Stimulated activated CD4-positive, alpha-beta T cell treated with anti-CD3 and anti-CD28 coated beads, Interleukin-2, amount 100 ng/mL, for 4 hours (primary cell): ENCODE data around the gene TPRKB.
"Not testable (repeated sequence)": the region's sequence is repeated elsewhere in the genome, so short reads cannot be mapped to it uniquely, and the experiment has no call there.

Source experiments
- DNase-seq: peaks from one replicate; pipeline ENCODE4 v3.0.0-alpha.2; 2020; ENCODE audit warnings: low read depth

TPRKB gene

DNA sequence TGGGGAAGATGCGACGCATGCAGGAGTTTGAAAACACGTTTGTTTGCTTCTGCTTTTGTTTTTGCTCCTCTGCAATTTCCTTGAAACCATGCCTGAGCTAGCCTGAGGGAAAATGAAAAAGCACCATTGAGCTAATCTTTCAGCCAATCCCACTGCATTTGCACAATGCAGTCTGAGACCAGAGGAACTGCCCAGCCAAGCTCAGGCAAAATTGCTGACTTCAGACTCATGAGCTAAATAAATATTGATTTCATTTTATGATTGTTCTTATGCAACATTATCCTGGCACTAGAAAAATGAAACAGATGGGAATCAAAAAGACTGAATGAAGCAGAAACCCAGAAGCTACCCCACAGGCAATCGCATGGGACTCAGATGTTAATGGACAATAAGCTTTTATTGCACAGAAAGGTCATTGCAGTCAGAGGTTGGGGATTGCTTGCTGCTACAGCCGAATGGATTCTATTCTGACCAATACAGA is 37.0 kb downstream of the TPRKB start:
- no peak for DNase-seq

DNA sequence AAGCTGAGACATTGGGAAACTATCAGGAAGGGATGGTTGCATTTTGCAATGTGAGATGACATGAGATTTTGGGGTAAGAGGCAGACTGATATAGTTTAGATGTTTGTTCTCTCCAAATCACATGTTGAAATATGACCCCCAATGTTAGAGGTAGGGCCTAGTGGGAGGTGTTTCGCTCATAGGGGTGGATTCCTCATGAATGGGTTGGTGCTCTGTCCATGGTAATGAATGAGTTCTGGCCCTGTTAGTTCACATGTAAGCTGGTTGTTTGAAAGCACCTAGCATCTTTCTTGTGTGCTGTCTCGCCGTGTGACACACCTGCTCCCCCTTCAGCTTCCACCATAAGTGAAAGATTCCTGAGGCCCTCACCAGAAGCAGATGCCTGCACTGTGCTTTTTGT is 37.7 kb downstream of the TPRKB start:
- DNase-seq: no peak

DNA sequence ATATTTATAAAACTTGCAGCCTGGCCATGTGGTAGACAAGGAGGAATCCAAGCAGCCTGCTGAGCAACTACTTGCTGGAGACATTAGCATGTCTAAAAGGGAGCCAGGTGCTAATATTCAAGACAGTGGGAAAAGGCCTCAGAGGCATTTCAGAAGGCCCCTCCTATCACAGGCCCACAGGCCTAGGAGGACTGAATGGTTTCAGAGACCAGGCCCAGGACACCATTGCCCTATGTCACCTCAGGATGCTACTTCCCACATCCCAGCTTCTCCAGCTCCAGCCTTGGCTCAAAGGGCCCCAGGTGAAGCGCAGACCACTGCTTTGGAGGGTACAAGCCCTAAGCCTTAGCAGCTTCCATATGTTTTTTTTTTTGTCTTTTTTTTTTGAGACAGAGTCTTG is 39.0 kb downstream of the TPRKB start:
- no peak for DNase-seq

DNA sequence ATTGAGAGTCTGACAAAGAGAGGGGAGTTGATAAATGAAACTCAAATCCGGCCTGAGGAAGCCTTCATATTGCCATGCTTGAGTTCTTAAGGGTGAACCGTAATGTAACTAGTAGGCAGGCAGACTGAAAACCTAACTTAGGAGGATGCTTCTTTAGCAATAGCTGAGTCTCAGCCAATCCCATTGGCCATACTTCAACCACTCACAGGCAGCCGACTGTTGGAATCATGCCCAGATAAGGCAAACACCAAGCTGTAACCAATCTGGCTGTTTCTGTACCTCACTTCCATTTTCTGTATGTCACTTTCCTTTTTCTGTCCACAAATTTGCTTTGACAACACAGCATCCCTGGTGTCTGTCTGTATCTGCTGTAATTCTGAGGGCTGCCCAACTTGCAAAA is 39.5 kb downstream of the TPRKB start:
- no peak for DNase-seq

DNA sequence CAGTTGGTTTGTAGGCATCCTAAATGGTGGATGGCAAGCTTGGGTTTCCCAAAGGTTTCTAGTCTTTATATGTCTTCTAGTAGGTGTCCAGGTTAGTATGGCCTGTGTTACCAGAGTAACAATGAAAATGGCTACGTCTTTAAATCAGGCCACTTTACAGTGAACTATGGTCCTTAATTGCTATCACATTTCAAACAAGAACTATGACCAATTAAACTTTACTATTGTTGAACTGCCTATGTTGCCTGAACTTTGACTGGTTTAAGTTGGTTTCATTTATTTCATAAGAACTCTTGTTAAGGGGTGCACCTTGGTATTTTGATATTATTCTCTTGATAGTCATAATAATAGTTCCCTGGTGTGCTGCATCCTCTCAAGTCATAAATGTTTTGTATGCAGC is 40.2 kb downstream of the TPRKB start:
- not testable (repeated sequence) for DNase-seq

DNA sequence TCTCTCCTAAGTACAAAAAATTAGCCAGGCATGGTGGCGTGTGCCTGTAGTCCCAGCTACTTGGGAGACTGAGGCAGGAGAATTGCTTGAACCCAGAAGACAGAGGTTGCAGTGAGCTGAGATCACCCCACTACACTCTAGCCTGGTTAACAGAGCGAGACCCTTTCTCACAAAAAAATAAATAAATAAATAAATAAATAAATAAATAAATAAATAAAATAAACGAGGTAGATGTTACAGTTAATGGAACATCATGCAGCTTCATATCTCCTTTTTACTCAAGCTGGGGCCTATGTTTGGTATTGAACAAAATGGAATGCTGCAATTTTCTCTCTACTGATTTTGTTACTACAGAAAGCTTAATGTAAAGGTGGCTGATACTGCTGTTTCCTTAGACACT is 40.6 kb downstream of the TPRKB start:
- DNase-seq: not testable (repeated sequence)

DNA sequence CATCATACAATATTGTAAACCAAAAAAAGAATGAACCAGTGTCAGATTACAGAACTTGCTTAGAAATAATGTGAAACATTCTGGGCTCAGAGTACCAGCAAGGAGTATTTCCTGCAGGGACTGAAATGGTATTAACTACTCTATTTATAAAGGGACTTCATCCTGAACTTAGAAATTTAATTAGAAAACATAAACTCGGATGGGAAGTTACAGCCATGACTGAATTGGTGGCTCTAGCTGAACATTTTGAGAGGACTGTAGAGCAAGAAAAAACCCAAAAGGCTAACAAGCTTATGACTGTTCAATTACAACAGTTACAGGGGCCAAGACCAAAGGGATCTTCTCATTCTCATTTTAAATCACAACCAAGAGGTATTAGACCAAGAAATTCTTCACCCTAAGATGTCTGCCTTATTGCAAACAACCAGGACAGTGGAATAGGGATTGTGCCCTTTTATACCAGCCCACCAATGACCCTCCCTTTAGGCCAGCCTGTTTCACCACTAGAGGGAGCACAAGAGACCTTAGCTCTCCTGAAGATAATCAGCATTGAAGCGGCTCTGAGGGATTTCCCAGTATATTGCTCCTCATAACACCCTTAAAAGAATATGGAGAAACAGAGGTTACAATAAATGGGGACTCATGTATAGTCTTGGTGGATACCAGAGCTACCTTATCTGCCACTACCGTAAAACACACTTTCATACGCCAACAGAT is 46.6 kb downstream of the TPRKB start:
- not testable (repeated sequence) for DNase-seq

DNA sequence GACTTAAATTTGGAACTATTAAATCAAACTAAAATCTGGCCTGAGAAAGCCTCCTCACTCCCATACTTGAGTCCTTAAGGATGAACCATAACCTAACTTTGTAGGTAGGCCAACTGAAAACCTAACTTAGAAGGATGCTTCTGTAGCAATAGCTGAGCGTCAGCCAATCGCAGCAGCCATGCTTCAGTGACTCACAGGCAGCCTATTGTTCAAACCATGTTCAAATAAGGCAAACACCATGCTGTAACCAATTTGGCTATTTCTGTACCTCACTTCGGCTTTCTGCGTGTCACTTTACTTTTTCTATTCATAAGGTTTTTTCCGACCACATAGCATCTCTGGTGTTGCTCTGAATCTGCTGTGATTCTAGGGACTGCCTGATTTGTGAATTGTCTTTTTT is 48.7 kb downstream of the TPRKB start:
- not testable (repeated sequence) for DNase-seq

DNA sequence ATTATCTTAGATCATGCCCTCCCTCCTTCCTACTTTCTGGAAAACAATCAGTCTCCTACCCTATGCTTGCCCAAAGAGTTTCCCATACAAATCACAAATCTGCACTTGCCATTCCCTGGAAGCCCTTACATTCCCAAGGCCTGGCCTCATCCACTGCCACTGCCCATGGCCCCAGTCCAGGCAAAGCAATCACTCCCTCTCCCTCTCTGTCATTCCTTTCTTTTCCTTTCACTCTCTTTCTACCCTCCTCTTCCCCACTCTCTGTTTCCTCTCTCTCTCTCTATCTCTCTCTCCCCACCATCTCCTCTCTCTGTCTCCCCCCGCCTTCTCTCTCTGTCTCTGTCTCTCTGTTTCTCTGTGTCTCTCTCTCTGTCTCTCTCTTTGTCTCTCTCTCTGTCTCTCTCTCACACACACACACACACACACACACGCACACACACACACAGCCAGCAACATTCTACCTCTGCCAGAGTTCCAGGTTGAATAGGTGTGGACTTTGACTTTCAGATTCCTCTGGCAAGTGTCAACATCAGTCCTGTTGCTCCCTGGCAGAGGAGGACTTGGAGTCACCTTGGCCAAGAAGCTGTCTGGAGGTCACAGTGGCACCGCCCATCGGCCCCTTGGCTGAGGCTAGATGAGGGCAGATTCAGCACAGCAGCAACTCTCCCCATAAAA is 51.2 kb downstream of the TPRKB start:
- DNase-seq: no peak

DNA sequence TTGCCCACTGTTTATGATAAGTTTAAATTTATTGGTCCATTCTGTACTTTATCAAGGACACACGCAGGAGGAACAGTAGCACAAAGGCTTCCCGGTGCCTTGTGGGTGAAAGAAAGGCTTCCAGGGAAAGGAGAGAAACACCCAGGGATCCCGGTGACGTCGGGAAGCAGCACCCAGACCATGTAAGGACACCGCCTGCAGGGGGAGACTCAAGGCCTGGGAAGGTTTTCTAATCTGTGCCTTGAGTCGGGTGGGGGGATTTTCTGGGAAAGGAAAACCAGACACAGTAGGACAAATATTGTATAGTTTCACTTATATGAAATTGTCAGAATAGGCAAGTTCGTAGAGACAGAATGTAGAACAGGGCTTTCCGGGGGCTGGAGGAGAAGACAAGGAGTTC is 52.2 kb downstream of the TPRKB start:
- DNase-seq: not testable (repeated sequence)

DNA sequence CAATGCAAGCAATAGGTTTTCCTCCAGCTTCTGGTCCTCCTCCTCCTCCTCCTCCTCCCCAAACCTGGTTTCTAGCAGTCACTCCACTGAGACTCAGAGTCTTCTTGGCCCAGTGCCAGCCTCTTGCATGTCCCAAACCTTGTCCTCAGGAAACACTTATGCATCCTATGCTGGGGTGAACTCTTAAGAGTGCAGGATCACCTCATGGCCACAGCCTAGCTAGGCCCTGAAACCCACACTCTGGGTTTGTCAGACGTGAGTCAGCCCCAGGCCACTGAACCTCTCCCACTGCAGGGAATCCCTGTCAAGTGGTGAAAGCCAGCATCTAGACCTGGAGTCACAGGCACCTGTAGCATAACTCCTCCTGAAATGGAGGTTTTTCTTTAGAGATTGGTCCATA is 52.8 kb downstream of the TPRKB start:
- DNase-seq: not testable (repeated sequence)

DNA sequence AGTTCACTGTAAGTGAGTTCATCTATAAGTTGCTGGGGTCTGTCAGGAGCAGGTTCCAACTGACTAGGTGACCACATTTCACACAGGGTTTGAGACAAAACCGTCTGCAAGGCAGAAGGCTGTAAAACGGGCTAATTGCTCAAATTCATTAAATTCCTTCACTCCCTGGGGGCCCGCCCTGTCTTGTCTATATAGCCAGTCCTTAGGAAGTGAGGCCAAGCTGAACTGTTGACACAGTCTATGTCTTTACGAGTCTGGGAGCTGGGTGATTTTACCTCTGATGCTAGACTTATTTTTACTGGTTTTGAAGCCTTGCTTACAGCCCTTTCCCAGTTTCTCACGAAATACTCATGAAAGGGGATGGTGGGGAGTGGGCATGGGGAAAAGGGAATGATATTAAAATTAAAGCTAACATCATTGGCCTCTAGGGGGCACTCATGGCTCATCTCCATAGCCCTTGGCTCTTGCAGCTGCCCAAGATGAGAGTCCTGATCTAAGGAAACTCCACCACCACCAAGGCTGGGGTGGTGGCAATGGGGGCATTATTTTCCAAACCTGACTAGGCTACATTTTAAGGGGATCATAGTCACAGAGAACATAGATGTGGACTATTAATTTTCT is 57.1 kb downstream of the TPRKB start:
- not testable (repeated sequence) for DNase-seq
